Endothelial cell of umbilical vein (primary cell): ENCODE data around the gene ASXL2.

Experiments
- EZH2 ChIP-seq: IDR thresholded peaks from 2 replicates; pipeline ENCODE4 v1.6.1; 2012; ENCODE audit warnings: borderline replicate concordance, low read depth, mild to moderate bottlenecking, moderate library complexity, low read length, inconsistent platforms; ENCODE audit not compliant: severe bottlenecking
- JUN ChIP-seq: IDR thresholded peaks from 2 replicates; pipeline ENCODE4 v1.6.1; 2011; ENCODE audit warnings: borderline replicate concordance, low read depth; ENCODE audit not compliant: insufficient read length, insufficient read depth
- POLR2A ChIP-seq: IDR thresholded peaks from 2 replicates; pipeline ENCODE4 v1.6.1; 2012; ENCODE audit warnings: low read depth, mild to moderate bottlenecking, control low read depth, low read length
- POLR2AphosphoS5 ChIP-seq: IDR thresholded peaks from 2 replicates; pipeline ENCODE4 v1.6.1; 2012; ENCODE audit warnings: low read depth, mild to moderate bottlenecking, control low read depth, low read length, moderate library complexity; ENCODE audit not compliant: insufficient read depth
- TF ChIP-seq, protein P1 (sequence below), 2 donors: IDR thresholded peaks; 1 replicate in 1 of 2; 2 replicates in 1 of 2; pipeline ENCODE4 v1.5.1; 2011; ENCODE audit warnings: low read length in 2 of 2, mild to moderate bottlenecking in 2 of 2, moderate library complexity in 2 of 2, control low read depth in 1 of 2, inconsistent platforms in 1 of 2, low read depth in 1 of 2; ENCODE audit not compliant: insufficient read depth in 1 of 2; ENCODE audit errors: extremely low read depth in 1 of 2

DNA sequence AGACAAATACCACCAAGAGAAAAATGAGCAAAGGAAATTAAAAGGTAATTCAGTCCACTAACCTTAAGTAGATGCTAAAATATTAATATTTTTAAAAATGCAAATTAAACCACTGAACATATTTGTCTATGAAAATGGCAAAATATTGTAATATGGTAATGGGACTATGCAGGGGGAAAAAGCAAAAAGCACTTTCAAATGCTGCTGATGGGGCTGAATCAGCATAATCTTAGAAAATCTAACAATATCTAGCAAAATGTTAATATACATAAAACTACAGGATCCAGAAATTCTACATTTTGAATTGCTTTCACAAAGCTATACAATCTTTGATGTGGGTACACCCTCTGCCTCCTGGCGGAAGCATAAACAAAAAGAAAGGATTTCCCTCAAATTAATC is 118.0 kb downstream of the ASXL2 start:
- TF ChIP-seq POLR2AphosphoS5 (no peak), JUN (no peak), EZH2 (no peak), POLR2A (no peak)
- TF ChIP-seq, protein P1, sequence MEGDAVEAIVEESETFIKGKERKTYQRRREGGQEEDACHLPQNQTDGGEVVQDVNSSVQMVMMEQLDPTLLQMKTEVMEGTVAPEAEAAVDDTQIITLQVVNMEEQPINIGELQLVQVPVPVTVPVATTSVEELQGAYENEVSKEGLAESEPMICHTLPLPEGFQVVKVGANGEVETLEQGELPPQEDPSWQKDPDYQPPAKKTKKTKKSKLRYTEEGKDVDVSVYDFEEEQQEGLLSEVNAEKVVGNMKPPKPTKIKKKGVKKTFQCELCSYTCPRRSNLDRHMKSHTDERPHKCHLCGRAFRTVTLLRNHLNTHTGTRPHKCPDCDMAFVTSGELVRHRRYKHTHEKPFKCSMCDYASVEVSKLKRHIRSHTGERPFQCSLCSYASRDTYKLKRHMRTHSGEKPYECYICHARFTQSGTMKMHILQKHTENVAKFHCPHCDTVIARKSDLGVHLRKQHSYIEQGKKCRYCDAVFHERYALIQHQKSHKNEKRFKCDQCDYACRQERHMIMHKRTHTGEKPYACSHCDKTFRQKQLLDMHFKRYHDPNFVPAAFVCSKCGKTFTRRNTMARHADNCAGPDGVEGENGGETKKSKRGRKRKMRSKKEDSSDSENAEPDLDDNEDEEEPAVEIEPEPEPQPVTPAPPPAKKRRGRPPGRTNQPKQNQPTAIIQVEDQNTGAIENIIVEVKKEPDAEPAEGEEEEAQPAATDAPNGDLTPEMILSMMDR (IDR thresholded peaks at IDR 0.05; ENCODE audit: extremely low read depth in 1 of 2, insufficient read depth in 1 of 2, low read depth in 1 of 2, low read length in 2 of 2) = no peak
